ENCODE measurements around the gene ALDH16A1.

GRCh38 chr19:49423071-49423984, 29.7 kb upstream of the ALDH16A1 start, which contains the start of gene PTH2:
- TF ChIP-seq, protein P1, sequence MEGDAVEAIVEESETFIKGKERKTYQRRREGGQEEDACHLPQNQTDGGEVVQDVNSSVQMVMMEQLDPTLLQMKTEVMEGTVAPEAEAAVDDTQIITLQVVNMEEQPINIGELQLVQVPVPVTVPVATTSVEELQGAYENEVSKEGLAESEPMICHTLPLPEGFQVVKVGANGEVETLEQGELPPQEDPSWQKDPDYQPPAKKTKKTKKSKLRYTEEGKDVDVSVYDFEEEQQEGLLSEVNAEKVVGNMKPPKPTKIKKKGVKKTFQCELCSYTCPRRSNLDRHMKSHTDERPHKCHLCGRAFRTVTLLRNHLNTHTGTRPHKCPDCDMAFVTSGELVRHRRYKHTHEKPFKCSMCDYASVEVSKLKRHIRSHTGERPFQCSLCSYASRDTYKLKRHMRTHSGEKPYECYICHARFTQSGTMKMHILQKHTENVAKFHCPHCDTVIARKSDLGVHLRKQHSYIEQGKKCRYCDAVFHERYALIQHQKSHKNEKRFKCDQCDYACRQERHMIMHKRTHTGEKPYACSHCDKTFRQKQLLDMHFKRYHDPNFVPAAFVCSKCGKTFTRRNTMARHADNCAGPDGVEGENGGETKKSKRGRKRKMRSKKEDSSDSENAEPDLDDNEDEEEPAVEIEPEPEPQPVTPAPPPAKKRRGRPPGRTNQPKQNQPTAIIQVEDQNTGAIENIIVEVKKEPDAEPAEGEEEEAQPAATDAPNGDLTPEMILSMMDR (IDR thresholded peaks at IDR 0.05; ENCODE audit: poor library complexity) = no peak
- TF ChIP-seq EZH2phosphoT487 (IDR thresholded peaks at IDR 0.05; ENCODE audit: low read depth, severe bottlenecking, unreplicated experiment) (no peak), EZH2 (IDR thresholded peaks at IDR 0.05; ENCODE audit: borderline replicate concordance) (no peak)
